Endothelial cell of umbilical vein (primary cell): Measurements from ENCODE around the gene XRCC4.

Experiments used
- CTCF ChIP-seq, 2 donors: IDR thresholded peaks; 1 replicate in 1 of 2; 2 replicates in 1 of 2; pipeline ENCODE4 v1.5.1; 2011; ENCODE audit warnings: low read length in 2 of 2, mild to moderate bottlenecking in 2 of 2, moderate library complexity in 2 of 2, control low read depth in 1 of 2, inconsistent platforms in 1 of 2, low read depth in 1 of 2; ENCODE audit not compliant: insufficient read depth in 1 of 2; ENCODE audit errors: extremely low read depth in 1 of 2
- JUN ChIP-seq: IDR thresholded peaks from 2 replicates; pipeline ENCODE4 v1.6.1; 2011; ENCODE audit warnings: borderline replicate concordance, low read depth; ENCODE audit not compliant: insufficient read length, insufficient read depth
- MAX ChIP-seq: IDR thresholded peaks from 2 replicates; pipeline ENCODE4 v1.6.1; 2011; ENCODE audit not compliant: insufficient read depth, insufficient read length
- MYC ChIP-seq: IDR thresholded peaks from one replicate; pipeline ENCODE4 v1.6.1; 2011; ENCODE audit warnings: mild to moderate bottlenecking, low read depth, low read length
- POLR2A ChIP-seq: IDR thresholded peaks from 2 replicates; pipeline ENCODE4 v1.6.1; 2012; ENCODE audit warnings: low read depth, mild to moderate bottlenecking, control low read depth, low read length
- POLR2AphosphoS5 ChIP-seq: IDR thresholded peaks from 2 replicates; pipeline ENCODE4 v1.6.1; 2012; ENCODE audit warnings: low read depth, mild to moderate bottlenecking, control low read depth, low read length, moderate library complexity; ENCODE audit not compliant: insufficient read depth

GRCh38 chr5:83048811-83049210 lies 28.5 kb upstream of the XRCC4 start:
- TF ChIP-seq MAX (no peak), POLR2A (no peak), CTCF (IDR thresholded peaks at IDR 0.05; ENCODE audit: extremely low read depth in 1 of 2, insufficient read depth in 1 of 2, low read depth in 1 of 2, low read length in 2 of 2) (no peak), POLR2AphosphoS5 (no peak), JUN (no peak), MYC (no peak)
